Measurements from ENCODE around the gene TMED7. TPM values are rescaled to one million over a fixed set of nuclear protein-coding genes. Genes with fewer than 3 reads are reported as not detected.

The TMED7 gene
- total and polyA plus RNA-seq, 3 experiments from 2014 or later = 32.7 to 47.8 (median 47.7) TPM

DNA sequence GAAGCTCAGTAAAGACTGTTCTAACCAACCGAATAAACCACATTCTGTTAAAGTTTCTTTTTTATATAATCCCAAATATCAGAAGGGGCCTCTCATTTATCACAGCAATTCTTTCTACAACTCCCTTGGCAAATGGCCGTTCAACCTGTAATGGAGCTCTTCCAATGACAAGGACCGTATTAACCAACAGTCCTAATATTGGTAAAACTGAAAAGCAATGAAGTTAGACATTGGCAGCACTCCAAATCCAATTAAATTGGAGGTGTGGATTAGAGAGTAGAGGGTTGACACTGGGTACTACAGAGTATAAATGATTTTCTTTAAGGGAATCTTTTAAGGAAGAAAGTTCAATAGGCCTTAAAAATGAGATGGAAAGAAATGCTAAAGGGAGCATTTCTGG lies 842 bp downstream of the TMED7 start:
- Mint-ChIP-seq H3K27ac (no peak overlapping the region), H3K4me1 (peaks cover 21 to 26% (median 25%) of the 10 kb centered on the region in 3 donors), H3K4me3 (no peak overlapping the region), H3K36me3 (peaks cover 0 to 29% (median 6%) of the 10 kb centered on the region in 3 donors), H3K9me3 (no peaks in the 10 kb centered on the region), H3K27me3 (no peaks in the 10 kb centered on the region)
- H3K27ac ChIP-seq (ENCODE audit: low read depth, low read length) = peak overlapping the region; percentile 85
- no peaks in the 10 kb centered on the region for H3K9me3 ChIP-seq (ENCODE audit: low read length)
- no peaks in the 10 kb centered on the region for H3K27me3 ChIP-seq (ENCODE audit: insufficient read depth, low read length, poor library complexity, severe bottlenecking)
- ChIA-PET POLR2A (interaction anchor here (1.1 to 2.4 kb wide), 3 partner anchors 81 to 460 kb away, joined by 6 to 13 read pairs (median 7); partner anchors contain the start of genes AP3S1, ATG12, COMMD10 and FEM1C), CTCF (interaction anchor here (0.9 to 3.5 kb wide), 8 partner anchors 10 to 363 kb away, joined by 3 to 9 read pairs (median 3); partner anchors contain the start of genes AP3S1, ATG12 and TICAM2)
- H3K4me3 ChIP-seq (ENCODE audit: low read length) = peak overlapping the region; percentile 80
- peaks cover under 1% of the 10 kb centered on the region for H3K36me3 ChIP-seq (ENCODE audit: insufficient read depth, low read length)
- no peak for DNase-seq
- H3K4me1 ChIP-seq (ENCODE audit: insufficient read depth, low read length) = peaks cover 35% of the 10 kb centered on the region

DNA sequence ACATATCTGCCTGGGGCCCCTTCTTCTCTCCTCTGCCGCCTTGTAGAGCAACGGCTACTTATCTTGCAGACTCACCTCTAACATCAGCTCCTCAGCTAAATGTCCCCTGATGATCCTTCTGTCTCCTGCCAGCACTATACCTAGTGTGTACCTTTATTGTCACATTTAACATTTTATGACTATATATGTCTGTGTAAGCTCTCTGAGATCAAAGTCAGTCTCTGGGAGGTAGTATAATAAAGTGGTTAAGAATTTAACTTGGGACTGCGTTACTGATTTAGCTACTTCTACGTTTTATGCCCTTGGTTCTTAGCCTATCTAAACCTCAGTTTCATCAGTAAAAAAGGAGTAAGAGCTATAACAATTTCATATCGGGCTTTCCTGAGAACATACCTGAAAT lies 2.2 kb downstream of the TMED7 start:
- peaks cover 3 to 42% (median 6%) of the 10 kb centered on the region in 3 donors for H3K36me3 Mint-ChIP-seq
- DNase-seq = no peak
- no peak overlapping the region for H3K27ac Mint-ChIP-seq
- Histone ChIP-seq H3K4me3 (ENCODE audit: low read length) (no peak overlapping the region), H3K36me3 (ENCODE audit: insufficient read depth, low read length) (peaks cover 3% of the 10 kb centered on the region), H3K27ac (ENCODE audit: low read depth, low read length) (peak overlapping the region; percentile 85), H3K4me1 (ENCODE audit: insufficient read depth, low read length) (peaks cover 35% of the 10 kb centered on the region), H3K27me3 (ENCODE audit: insufficient read depth, low read length, poor library complexity, severe bottlenecking) (no peaks in the 10 kb centered on the region), H3K9me3 (ENCODE audit: low read length) (no peaks in the 10 kb centered on the region)
- ChIA-PET POLR2A (interaction anchor here (1.0 to 2.4 kb wide), 2 partner anchors 24 to 79 kb away, joined by 3 to 13 read pairs; partner anchors contain the start of gene FEM1C), CTCF (interaction anchor here (0.7 to 3.5 kb wide), 4 partner anchors 9 to 49 kb away, joined by 3 to 9 read pairs (median 4); partner anchors contain the start of gene TICAM2)
- H3K27me3 Mint-ChIP-seq = no peaks in the 10 kb centered on the region
- no peaks in the 10 kb centered on the region for H3K9me3 Mint-ChIP-seq
- H3K4me1 Mint-ChIP-seq = peaks cover 21 to 28% (median 25%) of the 10 kb centered on the region in 3 donors
- H3K4me3 Mint-ChIP-seq = no peak overlapping the region

DNA sequence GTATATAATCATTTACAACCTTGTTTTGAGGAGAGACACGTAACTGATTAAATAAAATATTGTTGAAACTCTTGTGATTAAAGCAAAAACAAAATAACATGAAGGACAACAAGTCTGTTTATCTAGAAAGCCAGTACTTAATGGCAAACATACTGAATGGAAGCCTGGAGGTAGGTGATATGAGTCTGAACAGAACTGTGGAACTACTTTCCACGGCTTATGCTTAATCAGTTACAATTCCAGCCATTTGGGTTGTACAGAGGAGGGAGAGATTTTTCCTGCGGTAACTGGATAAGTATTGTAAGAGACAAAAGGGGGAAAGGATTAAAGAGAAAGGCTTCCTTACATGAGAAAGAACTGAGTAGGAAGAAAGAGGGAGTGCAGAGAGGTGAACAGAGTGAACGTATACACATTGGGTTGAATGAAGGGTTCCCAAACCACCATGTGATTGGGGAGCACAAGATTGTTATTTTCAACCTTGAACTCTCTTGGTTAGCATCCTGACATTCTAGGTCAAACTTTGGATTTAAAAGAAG lies 4.4 kb downstream of the TMED7 start:
- Mint-ChIP-seq H3K36me3 (peaks cover 3 to 60% (median 6%) of the 10 kb centered on the region in 3 donors), H3K9me3 (no peaks in the 10 kb centered on the region), H3K27ac (peak overlapping the region; percentile 6 to 75 (median 40)), H3K4me1 (peaks cover 22 to 31% (median 22%) of the 10 kb centered on the region in 3 donors), H3K27me3 (no peaks in the 10 kb centered on the region), H3K4me3 (peak overlapping the region in 1 of 7 donors; percentile 17)
- CTCF ChIA-PET = no interaction called here
- Histone ChIP-seq H3K4me3 (ENCODE audit: low read length) (no peak overlapping the region), H3K4me1 (ENCODE audit: insufficient read depth, low read length) (peaks cover 25% of the 10 kb centered on the region), H3K27me3 (ENCODE audit: insufficient read depth, low read length, poor library complexity, severe bottlenecking) (no peaks in the 10 kb centered on the region), H3K36me3 (ENCODE audit: insufficient read depth, low read length) (peaks cover 3% of the 10 kb centered on the region), H3K27ac (ENCODE audit: low read depth, low read length) (no peak overlapping the region), H3K9me3 (ENCODE audit: low read length) (no peaks in the 10 kb centered on the region)
- no peak for DNase-seq
- POLR2A ChIA-PET = no interaction called here

DNA sequence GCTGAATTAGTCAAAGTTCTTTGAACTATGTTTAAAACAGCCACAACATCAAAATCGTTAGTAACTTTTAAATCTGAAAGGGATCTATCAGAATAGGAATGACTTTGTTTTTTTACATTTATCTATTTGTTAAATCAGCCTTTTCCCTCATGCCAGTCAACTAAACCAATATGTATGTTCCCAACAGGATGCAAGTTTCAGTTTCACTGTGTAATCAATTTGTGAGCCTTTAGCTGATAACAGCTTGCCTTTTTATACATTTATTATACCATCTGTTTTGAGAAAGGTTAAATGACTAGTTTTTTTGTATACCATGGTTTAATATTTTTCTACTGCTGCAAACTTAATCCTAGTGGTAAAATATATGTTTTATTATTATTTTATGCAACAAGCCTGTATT lies 8.9 kb downstream of the TMED7 start:
- ChIA-PET CTCF (interaction anchor here (1.0 to 1.1 kb wide), 2 partner anchors 12 to 16 kb away, joined by 3 read pairs; no protein-coding TSS in a partner anchor), POLR2A (no interaction called here)
- no peaks in the 10 kb centered on the region for H3K27me3 Mint-ChIP-seq
- DNase-seq = no peak
- Histone ChIP-seq H3K4me3 (ENCODE audit: low read length) (no peak overlapping the region), H3K27ac (ENCODE audit: low read depth, low read length) (no peak overlapping the region), H3K36me3 (ENCODE audit: insufficient read depth, low read length) (peaks cover 11% of the 10 kb centered on the region), H3K4me1 (ENCODE audit: insufficient read depth, low read length) (no peaks in the 10 kb centered on the region), H3K27me3 (ENCODE audit: insufficient read depth, low read length, poor library complexity, severe bottlenecking) (no peaks in the 10 kb centered on the region), H3K9me3 (ENCODE audit: low read length) (no peaks in the 10 kb centered on the region)
- H3K27ac Mint-ChIP-seq = no peak overlapping the region
- H3K9me3 Mint-ChIP-seq = peaks cover 0 to 2% (median 0%) of the 10 kb centered on the region in 5 donors
- H3K36me3 Mint-ChIP-seq = peaks cover 3 to 79% (median 16%) of the 10 kb centered on the region in 3 donors
- peaks cover 16 to 41% (median 27%) of the 10 kb centered on the region in 3 donors for H3K4me1 Mint-ChIP-seq
- no peak overlapping the region for H3K4me3 Mint-ChIP-seq

DNA sequence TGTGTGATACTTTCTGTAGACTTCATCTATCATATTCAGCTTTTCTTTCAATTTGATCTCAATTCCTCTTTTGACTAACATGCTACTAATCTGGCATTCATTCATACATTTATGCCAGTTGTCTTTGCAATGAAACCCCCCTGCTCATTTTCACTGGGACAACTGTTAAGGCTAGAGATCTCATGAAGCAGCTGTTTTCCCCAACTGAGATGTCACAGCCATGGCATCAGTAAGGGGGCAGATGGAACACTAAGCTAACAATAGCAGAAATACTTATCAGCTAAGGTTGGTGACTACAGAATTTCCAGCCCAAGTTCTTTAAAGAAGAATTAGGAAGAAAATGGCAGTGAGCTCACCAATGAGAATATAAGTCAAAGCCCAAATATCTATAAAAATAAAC lies 9.4 kb downstream of the TMED7 start:
- ChIA-PET POLR2A (no interaction called here), CTCF (interaction anchor here (1.0 to 1.1 kb wide), 2 partner anchors 11 to 15 kb away, joined by 3 read pairs; no protein-coding TSS in a partner anchor)
- Histone ChIP-seq H3K4me3 (ENCODE audit: low read length) (no peak overlapping the region), H3K9me3 (ENCODE audit: low read length) (no peaks in the 10 kb centered on the region), H3K36me3 (ENCODE audit: insufficient read depth, low read length) (peaks cover 11% of the 10 kb centered on the region), H3K27me3 (ENCODE audit: insufficient read depth, low read length, poor library complexity, severe bottlenecking) (no peaks in the 10 kb centered on the region), H3K4me1 (ENCODE audit: insufficient read depth, low read length) (no peaks in the 10 kb centered on the region), H3K27ac (ENCODE audit: low read depth, low read length) (no peak overlapping the region)
- no peaks in the 10 kb centered on the region for H3K27me3 Mint-ChIP-seq
- H3K36me3 Mint-ChIP-seq = peaks cover 3 to 82% (median 16%) of the 10 kb centered on the region in 3 donors
- H3K4me1 Mint-ChIP-seq = peaks cover 15 to 43% (median 29%) of the 10 kb centered on the region in 3 donors
- no peak overlapping the region for H3K4me3 Mint-ChIP-seq
- no peak for DNase-seq
- H3K9me3 Mint-ChIP-seq = peaks cover 0 to 2% (median 0%) of the 10 kb centered on the region in 5 donors
- H3K27ac Mint-ChIP-seq = peak overlapping the region in 3 of 8 donors; percentile 13 to 47 (median 25)

DNA sequence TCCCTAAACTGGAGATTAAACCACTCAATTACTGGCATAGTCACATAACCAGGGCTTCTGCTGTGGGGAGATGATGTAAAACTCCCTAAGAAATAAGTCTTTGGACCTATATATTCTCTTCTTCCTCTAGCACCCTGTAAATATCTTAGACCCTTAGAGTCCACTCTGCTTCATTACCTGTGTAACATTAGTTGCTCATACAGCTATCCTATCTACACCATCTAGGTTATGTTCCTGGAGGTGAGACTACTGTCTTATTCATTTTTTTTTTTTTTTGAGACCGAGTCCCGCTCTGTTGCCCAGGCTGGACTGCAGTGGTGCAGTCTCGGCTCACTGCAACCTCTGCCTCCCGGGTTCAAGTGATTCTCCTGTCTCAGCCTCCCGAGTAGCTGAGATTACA lies 14.0 kb downstream of the TMED7 start:
- Mint-ChIP-seq H3K27me3 (no peaks in the 10 kb centered on the region), H3K9me3 (peaks cover 0 to 2% (median 0%) of the 10 kb centered on the region in 5 donors), H3K4me1 (peaks cover 24 to 54% (median 39%) of the 10 kb centered on the region in 3 donors), H3K36me3 (peaks cover 0 to 55% (median 15%) of the 10 kb centered on the region in 3 donors), H3K4me3 (no peak overlapping the region), H3K27ac (no peak overlapping the region)
- Histone ChIP-seq H3K9me3 (ENCODE audit: low read length) (no peaks in the 10 kb centered on the region), H3K27ac (ENCODE audit: low read depth, low read length) (no peak overlapping the region), H3K27me3 (ENCODE audit: insufficient read depth, low read length, poor library complexity, severe bottlenecking) (no peaks in the 10 kb centered on the region), H3K4me3 (ENCODE audit: low read length) (no peak overlapping the region), H3K36me3 (ENCODE audit: insufficient read depth, low read length) (peaks cover 9% of the 10 kb centered on the region), H3K4me1 (ENCODE audit: insufficient read depth, low read length) (no peaks in the 10 kb centered on the region)
- POLR2A ChIA-PET = no interaction called here
- CTCF ChIA-PET = no interaction called here
- no peak for DNase-seq

DNA sequence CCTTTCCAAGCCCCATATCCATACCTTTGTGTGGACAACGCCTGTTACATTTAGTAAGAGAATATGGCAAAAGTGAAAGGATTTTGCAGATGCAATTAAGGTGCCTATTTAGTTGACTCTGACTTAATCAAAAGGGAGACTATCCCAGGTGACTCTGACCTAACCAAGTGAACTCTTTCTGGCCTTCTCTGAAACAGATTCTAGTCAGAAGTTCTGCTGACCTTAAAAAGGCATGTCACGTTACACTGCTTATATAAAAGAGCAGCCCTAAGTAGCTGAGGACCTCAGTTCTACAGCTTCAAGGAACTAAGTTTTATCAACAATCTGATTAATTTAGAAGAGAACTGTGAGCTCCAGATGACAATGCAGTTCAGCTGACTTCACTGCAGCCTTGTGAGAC lies 17.9 kb downstream of the TMED7 start:
- POLR2A ChIA-PET = no interaction called here
- Mint-ChIP-seq H3K27me3 (no peaks in the 10 kb centered on the region), H3K4me1 (peaks cover 20 to 69% (median 47%) of the 10 kb centered on the region in 3 donors), H3K9me3 (peaks cover 0 to 2% (median 0%) of the 10 kb centered on the region in 5 donors), H3K4me3 (no peak overlapping the region), H3K27ac (peak overlapping the region in 4 of 8 donors; percentile 9 to 29 (median 16)), H3K36me3 (peaks cover 0 to 26% (median 6%) of the 10 kb centered on the region in 3 donors)
- Histone ChIP-seq H3K9me3 (ENCODE audit: low read length) (no peaks in the 10 kb centered on the region), H3K36me3 (ENCODE audit: insufficient read depth, low read length) (no peaks in the 10 kb centered on the region), H3K4me3 (ENCODE audit: low read length) (no peak overlapping the region), H3K27ac (ENCODE audit: low read depth, low read length) (no peak overlapping the region), H3K4me1 (ENCODE audit: insufficient read depth, low read length) (no peaks in the 10 kb centered on the region), H3K27me3 (ENCODE audit: insufficient read depth, low read length, poor library complexity, severe bottlenecking) (no peaks in the 10 kb centered on the region)
- CTCF ChIA-PET = interaction anchor here (1.5 kb wide), 1 partner anchor 298 kb away, joined by 3 read pairs; no protein-coding TSS in a partner anchor
- DNase-seq = no peak

DNA sequence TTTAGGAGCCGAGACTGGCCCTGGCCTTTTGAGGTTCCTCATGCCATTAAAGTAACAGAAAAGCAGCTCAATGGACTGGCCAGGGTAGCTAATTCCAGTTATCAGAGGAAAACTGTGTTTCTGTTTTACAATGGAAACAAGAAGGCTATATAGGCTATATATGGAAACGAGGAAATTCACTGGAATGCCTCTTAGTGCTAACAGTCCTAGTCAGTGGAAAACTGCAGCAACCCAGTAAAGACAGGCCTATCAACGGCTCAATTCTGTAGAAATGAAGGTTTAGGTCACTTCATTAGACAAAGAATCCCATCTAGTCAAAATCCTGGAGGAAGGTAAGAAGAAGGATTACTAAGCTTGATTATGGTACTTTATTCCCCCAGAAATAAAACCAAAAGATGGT lies 20.4 kb downstream of the TMED7 start:
- H3K9me3 Mint-ChIP-seq = no peaks in the 10 kb centered on the region
- H3K4me1 Mint-ChIP-seq = peaks cover 22 to 61% (median 47%) of the 10 kb centered on the region in 3 donors
- POLR2A ChIA-PET = no interaction called here
- no peaks in the 10 kb centered on the region for H3K27me3 Mint-ChIP-seq
- peaks cover 0 to 7% (median 5%) of the 10 kb centered on the region in 3 donors for H3K36me3 Mint-ChIP-seq
- Histone ChIP-seq H3K9me3 (ENCODE audit: low read length) (no peaks in the 10 kb centered on the region), H3K4me3 (ENCODE audit: low read length) (no peak overlapping the region), H3K27me3 (ENCODE audit: insufficient read depth, low read length, poor library complexity, severe bottlenecking) (no peaks in the 10 kb centered on the region), H3K4me1 (ENCODE audit: insufficient read depth, low read length) (no peaks in the 10 kb centered on the region), H3K27ac (ENCODE audit: low read depth, low read length) (no peak overlapping the region), H3K36me3 (ENCODE audit: insufficient read depth, low read length) (no peaks in the 10 kb centered on the region)
- no peak for DNase-seq
- CTCF ChIA-PET = interaction anchor here (0.6 kb wide), 1 partner anchor 11 kb away, joined by 3 read pairs; no protein-coding TSS in a partner anchor
- peak overlapping the region in 2 of 8 donors; percentile 58 to 64 for H3K27ac Mint-ChIP-seq
- no peak overlapping the region for H3K4me3 Mint-ChIP-seq

Data from CD8-positive, alpha-beta memory T cell (primary cell).